HG03460 (cell line): ENCODE data around the gene LRP3.
"Not testable (repeated sequence)": the region's sequence is repeated elsewhere in the genome, so short reads cannot be mapped to it uniquely, and the experiment has no call there.

Experiments
- ATAC-seq: cut with Tn5 transposase; IDR thresholded peaks from one replicate; pipeline ENCODE4 v1.9.1; 2021; ENCODE audit not compliant: unreplicated experiment

LRP3 gene

GRCh38 chr19:33175886-33176669 is 18.1 kb upstream of the LRP3 start:
- peak; percentile 2 for ATAC-seq

- peak; percentile 74 for ATAC-seq
These were observed 17.3 kb upstream of the LRP3 start for GRCh38 chr19:33176670-33177416.

GRCh38 chr19:33177417-33177979 is 16.6 kb upstream of the LRP3 start:
- peak; percentile 21 for ATAC-seq

- ATAC-seq = no peak
These were observed 7.5 kb upstream of the LRP3 start for GRCh38 chr19:33186431-33187182.

- ATAC-seq = no peak
These were observed 7.0 kb upstream of the LRP3 start for GRCh38 chr19:33187183-33187540.

GRCh38 chr19:33189453-33189852 is 4.7 kb upstream of the LRP3 start:
- ATAC-seq = no peak

GRCh38 chr19:33191092-33191491 is 3.0 kb upstream of the LRP3 start:
- ATAC-seq = not testable (repeated sequence)

- ATAC-seq = no peak
These were observed 2.6 kb upstream of the LRP3 start for GRCh38 chr19:33191501-33191900.

GRCh38 chr19:33192010-33192409 is 2.1 kb upstream of the LRP3 start:
- no peak for ATAC-seq

GRCh38 chr19:33193269-33193864 is 763 bp upstream of the LRP3 start:
- no peak for ATAC-seq

GRCh38 chr19:33194532-33194885 is 379 bp downstream of the LRP3 start:
- no peak for ATAC-seq

GRCh38 chr19:33194886-33195644 is 935 bp downstream of the LRP3 start:
- ATAC-seq = no peak

- ATAC-seq = no peak
These were observed 1.7 kb downstream of the LRP3 start for GRCh38 chr19:33195645-33196347.

- ATAC-seq = no peak
These were observed 2.5 kb downstream of the LRP3 start for GRCh38 chr19:33196446-33197193.

- ATAC-seq = no peak
These were observed 3.5 kb downstream of the LRP3 start for GRCh38 chr19:33197591-33198000.

GRCh38 chr19:33198169-33198568 is 4.0 kb downstream of the LRP3 start:
- no peak for ATAC-seq

GRCh38 chr19:33199441-33200265 is 5.5 kb downstream of the LRP3 start:
- ATAC-seq = no peak

- no peak for ATAC-seq
These were observed 7.3 kb downstream of the LRP3 start for GRCh38 chr19:33201473-33201872.
